ENCODE results near the gene MRPL4.
A peak's percentile ranks its signal among the peaks of the same experiment; 100 is the strongest.

Gene MRPL4

GRCh38 chr19:10286803-10287737, 35.1 kb downstream of the MRPL4 start, which contains the start of gene ICAM4:
Gene ICAM4, plus strand, starts transcription at chr19:10286955. Its CDS starts 58 bp downstream, at chr19:10287013.
- Histone ChIP-seq H3K9me3 (ENCODE audit: control insufficient read depth in 2 of 2, low read length in 2 of 2) (no peaks in the 10 kb centered on the region), H3K36me3 (ENCODE audit: control insufficient read depth in 2 of 2, insufficient read depth in 2 of 2, low read length in 2 of 2) (peaks cover 0 to 16% of the 10 kb centered on the region in 2 donors), H3K27ac (ENCODE audit: low read depth in 2 of 2, low read length in 2 of 2) (peak within 1 kb of the TSS in 1 of 2 donors; percentile 48), H3K4me3 (ENCODE audit: low read length in 2 of 2) (peak within 1 kb of the TSS; percentile 31 to 37), H3K9ac (ENCODE audit: low read depth in 1 of 2, low read length in 2 of 2) (no peak within 1 kb of the TSS), H3K27me3 (ENCODE audit: control insufficient read depth in 2 of 2, insufficient read depth in 2 of 2, low read length in 2 of 2) (peaks cover 35 to 42% of the 10 kb centered on the region in 2 donors), H3K4me1 (ENCODE audit: control insufficient read depth in 2 of 2, insufficient read depth in 2 of 2, low read length in 2 of 2) (peaks cover 36 to 39% of the 10 kb centered on the region in 2 donors)

DNA sequence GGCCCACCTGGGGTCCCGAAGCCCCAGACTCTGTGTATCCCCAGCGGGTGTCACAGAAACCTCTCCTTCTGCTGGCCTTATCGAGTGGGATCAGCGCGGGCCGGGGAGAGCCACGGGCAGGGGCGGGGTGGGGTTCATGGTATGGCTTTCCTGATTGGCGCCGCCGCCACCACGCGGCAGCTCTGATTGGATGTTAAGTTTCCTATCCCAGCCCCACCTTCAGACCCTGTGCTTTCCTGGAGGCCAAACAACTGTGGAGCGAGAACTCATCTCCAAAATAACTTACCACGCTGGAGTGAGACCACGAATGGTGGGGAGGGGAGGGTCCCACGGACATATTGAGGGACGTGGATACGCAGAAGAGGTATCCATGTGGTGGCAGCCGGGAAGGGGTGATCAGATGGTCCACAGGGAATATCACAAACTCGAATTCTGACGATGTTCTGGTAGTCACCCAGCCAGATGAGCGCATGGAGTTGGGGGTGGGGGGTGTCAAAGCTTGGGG, 36.7 kb downstream of the MRPL4 start:
- no peak overlapping the region for H3K27ac ChIP-seq (ENCODE audit: low read depth in 2 of 2, low read length in 2 of 2)
- H3K9ac ChIP-seq (ENCODE audit: low read depth in 1 of 2, low read length in 2 of 2) = peak overlapping the region in 1 of 2 donors; percentile 10
- peaks cover 50 to 59% of the 10 kb centered on the region in 2 donors for H3K27me3 ChIP-seq (ENCODE audit: control insufficient read depth in 2 of 2, insufficient read depth in 2 of 2, low read length in 2 of 2)
- peaks cover 0 to 16% of the 10 kb centered on the region in 2 donors for H3K36me3 ChIP-seq (ENCODE audit: control insufficient read depth in 2 of 2, insufficient read depth in 2 of 2, low read length in 2 of 2)
- H3K4me1 ChIP-seq (ENCODE audit: control insufficient read depth in 2 of 2, insufficient read depth in 2 of 2, low read length in 2 of 2) = peaks cover 41 to 44% of the 10 kb centered on the region in 2 donors
- H3K9me3 ChIP-seq (ENCODE audit: control insufficient read depth in 2 of 2, low read length in 2 of 2) = no peaks in the 10 kb centered on the region
- peak overlapping the region; percentile 38 to 62 for H3K4me3 ChIP-seq (ENCODE audit: low read length in 2 of 2)

GRCh38 chr19:10289167-10289835, 37.3 kb downstream of the MRPL4 start:
- peak overlapping the region; percentile 38 to 62 for H3K4me3 ChIP-seq (ENCODE audit: low read length in 2 of 2)
- H3K27ac ChIP-seq (ENCODE audit: low read depth in 2 of 2, low read length in 2 of 2) = no peak overlapping the region
- peak overlapping the region in 1 of 2 donors; percentile 10 for H3K9ac ChIP-seq (ENCODE audit: low read depth in 1 of 2, low read length in 2 of 2)
- H3K27me3 ChIP-seq (ENCODE audit: control insufficient read depth in 2 of 2, insufficient read depth in 2 of 2, low read length in 2 of 2) = peaks cover 54 to 65% of the 10 kb centered on the region in 2 donors
- H3K9me3 ChIP-seq (ENCODE audit: control insufficient read depth in 2 of 2, low read length in 2 of 2) = no peaks in the 10 kb centered on the region
- H3K4me1 ChIP-seq (ENCODE audit: control insufficient read depth in 2 of 2, insufficient read depth in 2 of 2, low read length in 2 of 2) = peaks cover 41 to 44% of the 10 kb centered on the region in 2 donors
- H3K36me3 ChIP-seq (ENCODE audit: control insufficient read depth in 2 of 2, insufficient read depth in 2 of 2, low read length in 2 of 2) = peaks cover 0 to 14% of the 10 kb centered on the region in 2 donors

DNA sequence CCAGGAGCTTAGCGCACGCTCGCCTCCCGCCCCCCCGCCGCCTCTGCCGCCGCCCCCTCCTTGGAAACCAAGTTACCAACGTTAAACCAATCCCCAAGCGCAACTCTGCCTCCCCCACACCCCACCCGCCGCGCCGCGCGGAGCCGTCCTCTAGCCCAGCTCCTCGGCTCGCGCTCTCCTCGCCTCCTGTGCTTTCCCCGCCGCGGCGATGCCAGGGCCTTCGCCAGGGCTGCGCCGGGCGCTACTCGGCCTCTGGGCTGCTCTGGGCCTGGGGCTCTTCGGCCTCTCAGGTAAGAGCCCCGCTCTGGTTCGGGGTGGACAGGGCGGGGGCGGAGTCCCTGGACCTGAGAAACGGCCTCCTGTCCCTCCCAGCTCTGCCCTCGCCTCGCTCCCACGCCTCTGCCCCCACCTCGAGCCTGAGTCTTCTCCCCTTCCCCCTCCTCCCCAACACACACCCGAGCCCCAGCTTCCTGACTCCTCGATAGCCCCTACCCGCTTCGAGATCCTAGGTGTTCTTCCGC, 37.9 kb downstream of the MRPL4 start, which contains the start of gene ICAM5:
ICAM5 (plus strand) TSS at position 117 of the 521 bp plus-strand sequence; CDS start at position 209, 92 bp downstream.
- Histone ChIP-seq H3K27ac (ENCODE audit: low read depth in 2 of 2, low read length in 2 of 2) (no peak within 1 kb of the TSS), H3K4me1 (ENCODE audit: control insufficient read depth in 2 of 2, insufficient read depth in 2 of 2, low read length in 2 of 2) (peaks cover 41 to 44% of the 10 kb centered on the region in 2 donors), H3K9ac (ENCODE audit: low read depth in 1 of 2, low read length in 2 of 2) (peak within 1 kb of the TSS in 1 of 2 donors; percentile 11), H3K9me3 (ENCODE audit: control insufficient read depth in 2 of 2, low read length in 2 of 2) (no peaks in the 10 kb centered on the region), H3K27me3 (ENCODE audit: control insufficient read depth in 2 of 2, insufficient read depth in 2 of 2, low read length in 2 of 2) (peaks cover 59 to 71% of the 10 kb centered on the region in 2 donors), H3K4me3 (ENCODE audit: low read length in 2 of 2) (peak within 1 kb of the TSS; percentile 38 to 65), H3K36me3 (ENCODE audit: control insufficient read depth in 2 of 2, insufficient read depth in 2 of 2, low read length in 2 of 2) (peaks cover 0 to 12% of the 10 kb centered on the region in 2 donors)

GRCh38 chr19:10290357-10290875, 38.4 kb downstream of the MRPL4 start:
- Histone ChIP-seq H3K9ac (ENCODE audit: low read depth in 1 of 2, low read length in 2 of 2) (no peak overlapping the region), H3K9me3 (ENCODE audit: control insufficient read depth in 2 of 2, low read length in 2 of 2) (no peaks in the 10 kb centered on the region), H3K4me1 (ENCODE audit: control insufficient read depth in 2 of 2, insufficient read depth in 2 of 2, low read length in 2 of 2) (peaks cover 41 to 50% of the 10 kb centered on the region in 2 donors), H3K27me3 (ENCODE audit: control insufficient read depth in 2 of 2, insufficient read depth in 2 of 2, low read length in 2 of 2) (peaks cover 62 to 73% of the 10 kb centered on the region in 2 donors), H3K36me3 (ENCODE audit: control insufficient read depth in 2 of 2, insufficient read depth in 2 of 2, low read length in 2 of 2) (peaks cover 0 to 7% of the 10 kb centered on the region in 2 donors), H3K27ac (ENCODE audit: low read depth in 2 of 2, low read length in 2 of 2) (no peak overlapping the region), H3K4me3 (ENCODE audit: low read length in 2 of 2) (peak overlapping the region in 1 of 2 donors; percentile 65)

- Histone ChIP-seq H3K27me3 (ENCODE audit: control insufficient read depth in 2 of 2, insufficient read depth in 2 of 2, low read length in 2 of 2) (peaks cover 67 to 73% of the 10 kb centered on the region in 2 donors), H3K4me3 (ENCODE audit: low read length in 2 of 2) (peak overlapping the region; percentile 51 to 65), H3K36me3 (ENCODE audit: control insufficient read depth in 2 of 2, insufficient read depth in 2 of 2, low read length in 2 of 2) (peaks cover 0 to under 1% of the 10 kb centered on the region in 2 donors), H3K27ac (ENCODE audit: low read depth in 2 of 2, low read length in 2 of 2) (no peak overlapping the region), H3K4me1 (ENCODE audit: control insufficient read depth in 2 of 2, insufficient read depth in 2 of 2, low read length in 2 of 2) (peaks cover 43 to 53% of the 10 kb centered on the region in 2 donors), H3K9me3 (ENCODE audit: control insufficient read depth in 2 of 2, low read length in 2 of 2) (no peaks in the 10 kb centered on the region), H3K9ac (ENCODE audit: low read depth in 1 of 2, low read length in 2 of 2) (peak overlapping the region in 1 of 2 donors; percentile 11)
Observed at GRCh38 chr19:10290876-10291553, 39.0 kb downstream of the MRPL4 start.

GRCh38 chr19:10291554-10292205, 39.7 kb downstream of the MRPL4 start:
- no peaks in the 10 kb centered on the region for H3K36me3 ChIP-seq (ENCODE audit: control insufficient read depth in 2 of 2, insufficient read depth in 2 of 2, low read length in 2 of 2)
- H3K4me1 ChIP-seq (ENCODE audit: control insufficient read depth in 2 of 2, insufficient read depth in 2 of 2, low read length in 2 of 2) = peaks cover 45 to 52% of the 10 kb centered on the region in 2 donors
- H3K27me3 ChIP-seq (ENCODE audit: control insufficient read depth in 2 of 2, insufficient read depth in 2 of 2, low read length in 2 of 2) = peaks cover 71 to 73% of the 10 kb centered on the region in 2 donors
- H3K4me3 ChIP-seq (ENCODE audit: low read length in 2 of 2) = peak overlapping the region; percentile 51 to 65
- H3K27ac ChIP-seq (ENCODE audit: low read depth in 2 of 2, low read length in 2 of 2) = no peak overlapping the region
- H3K9me3 ChIP-seq (ENCODE audit: control insufficient read depth in 2 of 2, low read length in 2 of 2) = no peaks in the 10 kb centered on the region
- H3K9ac ChIP-seq (ENCODE audit: low read depth in 1 of 2, low read length in 2 of 2) = peak overlapping the region in 1 of 2 donors; percentile 18

GRCh38 chr19:10292206-10292788, 40.3 kb downstream of the MRPL4 start:
- H3K9ac ChIP-seq (ENCODE audit: low read depth in 1 of 2, low read length in 2 of 2) = peak overlapping the region in 1 of 2 donors; percentile 18
- H3K4me1 ChIP-seq (ENCODE audit: control insufficient read depth in 2 of 2, insufficient read depth in 2 of 2, low read length in 2 of 2) = peaks cover 42 to 51% of the 10 kb centered on the region in 2 donors
- no peak overlapping the region for H3K27ac ChIP-seq (ENCODE audit: low read depth in 2 of 2, low read length in 2 of 2)
- peak overlapping the region; percentile 51 to 65 for H3K4me3 ChIP-seq (ENCODE audit: low read length in 2 of 2)
- no peaks in the 10 kb centered on the region for H3K9me3 ChIP-seq (ENCODE audit: control insufficient read depth in 2 of 2, low read length in 2 of 2)
- peaks cover 71 to 73% of the 10 kb centered on the region in 2 donors for H3K27me3 ChIP-seq (ENCODE audit: control insufficient read depth in 2 of 2, insufficient read depth in 2 of 2, low read length in 2 of 2)
- H3K36me3 ChIP-seq (ENCODE audit: control insufficient read depth in 2 of 2, insufficient read depth in 2 of 2, low read length in 2 of 2) = no peaks in the 10 kb centered on the region

Data from mucosa of rectum (tissue), 2 donors.